HepG2 (cell line): Measurements from ENCODE around the gene ADPRHL1. TPM values are rescaled to one million over a fixed set of nuclear protein-coding genes. Genes with fewer than 3 reads are reported as not detected.
"Not testable (repeated sequence)": the region's sequence is repeated elsewhere in the genome, so short reads cannot be mapped to it uniquely, and the experiment has no call there.

Experiments used
- ATAC-seq: fragments of 200-7000 bp; cut with Tn5 transposase; 3 replicates; pipeline ENCODE4 v1.9.1; 2020; ENCODE audit warnings: mild to moderate bottlenecking, moderate library complexity
- BruUV-seq: library from RNA; stranded (reverse); fragments of 400-500 nt; replicated peaks from 2 replicates; lab custom pipeline; 2021; lab: Mats Ljungman, UMichigan
- CTCF ChIA-PET: fragments of 300-600 bp; formaldehyde crosslinking; extraction: SDS; loops from one replicate; lab custom pipeline; 2021; ENCODE audit warnings: low total read pairs, inconsistent platforms, low intra/inter-chr PET ratio; lab: Yijun Ruan, JAX
- POLR2A ChIA-PET: fragments of 350-600 bp; sonication (Branson Sonifier 250); formaldehyde crosslinking; loops from one replicate; lab custom pipeline; 2020; ENCODE audit warnings: antibody characterized with exemption, inconsistent platforms; lab: Yijun Ruan, JAX
- DNase-seq: peaks from one replicate; pipeline ENCODE4 v3.0.0-alpha.2; 2015; ENCODE audit warnings: low spot score
- FAIRE-seq: peaks from 3 replicates; lab custom pipeline; 2011; peaks lifted over from hg19 to GRCh38; lab: Jason Lieb, UNC
- H2AFZ ChIP-seq: one replicate; pipeline ENCODE4 v1.6.1; 2011; ENCODE audit warnings: low read length, inconsistent platforms
- H3K27ac ChIP-seq: fragments of 300-600 bp; 3 replicates; pipeline ENCODE4 v1.8.0; 2011; ENCODE audit warnings: mixed run types, mild to moderate bottlenecking, mixed read lengths, low read length, inconsistent platforms; ENCODE audit not compliant: insufficient read depth; ENCODE audit errors: extremely low read length
- H3K27me3 ChIP-seq, 2 experiments: fragments of 200-600 bp in 1 of 2; 2 replicates in 1 of 2; 3 replicates in 1 of 2; pipeline versions ENCODE4 v1.6.0 to v1.8.0; 2011; ENCODE audit warnings: low read length in 2 of 2, mild to moderate bottlenecking in 2 of 2, moderate library complexity in 2 of 2, inconsistent platforms in 1 of 2; ENCODE audit not compliant: insufficient read depth in 2 of 2, control insufficient read depth in 1 of 2
- H3K36me3 ChIP-seq, 2 experiments: fragments of 200-600 bp in 1 of 2; replicated peaks in 1 of 2; 2 replicates in 1 of 2; 3 replicates in 1 of 2; pipeline versions ENCODE4 v1.5.1 to v1.8.0; 2011; ENCODE audit warnings: low read length in 2 of 2, inconsistent platforms in 1 of 2; ENCODE audit not compliant: insufficient read depth in 2 of 2, control insufficient read depth in 1 of 2
- H3K4me1 ChIP-seq: 2 replicates; pipeline ENCODE4 v1.5.1; 2012; ENCODE audit warnings: low read length, inconsistent platforms; ENCODE audit not compliant: insufficient read depth
- H3K4me2 ChIP-seq: 2 replicates; pipeline ENCODE4 v1.6.0; 2011; ENCODE audit warnings: low read depth, low read length, inconsistent platforms
- H3K4me3 ChIP-seq, 3 experiments: fragments of 200-600 bp in 1 of 3; sonication (generic), shearing (Covaris generic) in 1 of 3; replicated peaks in 1 of 3; 2 replicates each; pipeline ENCODE4 v1.5.1; 2011 to 2016; ENCODE audit warnings: low read length in 3 of 3, inconsistent platforms in 2 of 3, low read depth in 2 of 3, mild to moderate bottlenecking in 2 of 3, control low read depth in 1 of 3, mixed read lengths in 1 of 3; ENCODE audit not compliant: insufficient read depth in 1 of 3
- H3K79me2 ChIP-seq: one replicate; pipeline ENCODE4 v1.6.1; 2011; ENCODE audit warnings: low read length, inconsistent platforms; ENCODE audit not compliant: insufficient read depth
- H3K9ac ChIP-seq: 2 replicates; pipeline ENCODE4 v1.6.0; 2011; ENCODE audit warnings: mild to moderate bottlenecking, low read depth, low read length, inconsistent platforms; ENCODE audit not compliant: insufficient read depth
- H3K9me3 ChIP-seq: 2 replicates; pipeline ENCODE4 v1.5.1; 2012; ENCODE audit warnings: mild to moderate bottlenecking, low read length
- H4K20me1 ChIP-seq: 2 replicates; pipeline ENCODE4 v1.6.0; 2011; ENCODE audit warnings: inconsistent platforms, mild to moderate bottlenecking, low read length, moderate library complexity; ENCODE audit not compliant: insufficient read depth
- CTCF ChIP-seq: sonication (generic); formaldehyde crosslinking; IDR thresholded peaks from 2 replicates; pipeline ENCODE4 v1.5.0; 2020; ENCODE audit warnings: mild to moderate bottlenecking, missing genetic modification reagents, moderate library complexity
- KDM2A ChIP-seq: sonication (generic); formaldehyde crosslinking; IDR thresholded peaks from 2 replicates; pipeline ENCODE4 v1.4.0; 2020; ENCODE audit warnings: low read depth, missing genetic modification reagents, borderline replicate concordance
- PHF20 ChIP-seq: sonication (generic); formaldehyde crosslinking; IDR thresholded peaks from 2 replicates; pipeline ENCODE4 v1.5.0; 2020; ENCODE audit warnings: mild to moderate bottlenecking, missing genetic modification reagents
- RAD21 ChIP-seq: fragments of 450-650 bp; formaldehyde crosslinking; IDR thresholded peaks from 2 replicates; pipeline ENCODE4 v1.5.0; 2020; ENCODE audit warnings: mild to moderate bottlenecking
- STAG1 ChIP-seq: sonication (generic); formaldehyde crosslinking; IDR thresholded peaks from 2 replicates; pipeline ENCODE4 v1.4.0; 2020; ENCODE audit warnings: missing genetic modification reagents
- ZFX ChIP-seq: sonication (generic); formaldehyde crosslinking; IDR thresholded peaks from 2 replicates; pipeline ENCODE4 v1.4.0; 2020; ENCODE audit warnings: mild to moderate bottlenecking, low read depth, missing genetic modification reagents, moderate library complexity
- ZNF605 ChIP-seq: sonication (generic); formaldehyde crosslinking; IDR thresholded peaks from 2 replicates; pipeline ENCODE4 v1.8.0; 2022; ENCODE audit warnings: mild to moderate bottlenecking, missing genetic modification reagents
- ZNF7 ChIP-seq: IDR thresholded peaks from 2 replicates; pipeline ENCODE4 v1.6.1; 2016; ENCODE audit warnings: missing biosample characterization, missing genetic modification reagents
- WGBS: methylation state at CpG from one replicate; pipeline ENCODE4 v1.1.6; 2017; ENCODE audit warnings: low lambda C conversion rate; 5-methylcytosine and 5-hydroxymethylcytosine counted together
- in situ Hi-C: cut with HindIII; loops from 2 replicates; pipeline ENCODE4 v1.10.0; 2017; ENCODE audit warnings: low pct_unique_long_range_greater_than_20kb; ENCODE audit not compliant: extremely low pct_ligation_motif_present
- intact Hi-C: fragments of 100-400 bp; cut with micrococcal nuclease; formaldehyde crosslinking; loops from one replicate; pipeline ENCODE4 v1.10.0; 2022; ENCODE audit not compliant: unreplicated experiment
- polyA plus RNA-seq, 8 experiments: library from polyadenylated mRNA; depleted of rRNA in 3 of 8; stranded (reverse) in 7 of 8; unstranded in 1 of 8; fragments of >200 nt; fragmentation: Illumina TruSeq in 4 of 8; extraction: Trizol in 4 of 8; gene quantifications; 2 replicates each; pipeline versions ENCODE4 v1.2.1 to v1.2.3, GENCODE V29; 2011 to 2016; ENCODE audit warnings: low read depth in 4 of 8, missing spikeins in 1 of 8, mixed read lengths in 1 of 8; ENCODE audit not compliant: insufficient read depth in 1 of 8
- total RNA-seq, 5 experiments: library from RNA; depleted of rRNA; stranded (reverse); fragments of >200 nt; fragmentation: Illumina TruSeq; extraction: Trizol; gene quantifications; 2 replicates each; pipeline ENCODE4 v1.2.3, GENCODE V29; 2016; ENCODE audit warnings: low read depth in 1 of 5
- TF ChIP-seq, protein P1 (sequence below): sonication (generic); formaldehyde crosslinking; IDR thresholded peaks from 2 replicates; pipeline ENCODE4 v1.5.1; 2020; ENCODE audit warnings: mild to moderate bottlenecking, missing genetic modification reagents, moderate library complexity

The ADPRHL1 gene
- total and polyA plus RNA-seq, 2 of the 13 experiments (the other 11 are each of a cell fraction or from before 2014, with no cell fraction given) = 0.34 to 0.40 TPM

DNA sequence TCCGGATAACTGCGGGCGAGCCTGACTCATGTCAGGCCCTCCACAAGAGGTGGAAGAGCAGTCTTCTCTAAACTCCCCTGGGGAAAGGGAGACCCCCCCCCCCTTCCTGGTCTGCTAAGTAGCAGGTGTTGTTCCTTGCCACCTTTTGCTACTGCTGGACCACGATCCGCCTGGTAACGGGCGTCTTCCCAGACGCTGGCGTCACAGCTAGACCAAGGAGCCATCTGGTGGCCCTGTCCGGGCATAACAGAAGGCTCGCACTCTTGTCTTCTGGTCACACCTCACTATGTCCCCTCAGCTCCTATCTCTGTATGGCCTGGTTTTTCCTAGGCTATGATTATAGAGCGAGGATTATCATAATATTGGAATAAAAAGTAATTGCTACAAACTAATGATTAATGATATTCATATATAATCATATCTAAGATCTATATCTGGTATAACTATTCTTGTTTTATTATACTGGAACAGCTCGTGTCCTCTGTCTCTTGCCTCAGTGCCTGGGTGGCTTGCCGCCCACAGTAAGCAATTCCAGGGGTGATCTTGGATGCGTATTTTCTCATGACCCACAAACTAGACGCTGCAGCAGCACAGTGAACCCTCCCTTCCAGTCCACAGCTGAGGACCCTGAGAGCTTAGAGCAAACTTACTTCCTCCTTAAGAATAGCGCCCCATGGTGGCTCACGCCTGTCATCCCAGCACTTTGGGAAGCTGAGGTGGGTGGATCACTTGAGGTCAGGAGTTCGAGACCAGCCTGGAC is 2.2 kb downstream of the ADPRHL1 start:
- H3K27ac ChIP-seq, H3K36me3 ChIP-seq, H3K9ac ChIP-seq, ATAC-seq, H3K9me3 ChIP-seq, H2AFZ ChIP-seq, FAIRE-seq, H3K27me3 ChIP-seq, BruUV-seq, H3K79me2 ChIP-seq, H4K20me1 ChIP-seq, intact Hi-C loops: not testable (repeated sequence)
- peak; percentile 21 for DNase-seq
- Histone ChIP-seq H3K4me2 (peak overlapping the region; percentile 91), H3K4me3 (peak overlapping the region in 1 of 3 experiments; percentile 19; a peak in 1 of 6 replicates), H3K4me1 (peaks cover 28% of the 10 kb centered on the region)
- in situ Hi-C loops = loop anchor here (5.0 kb wide), 1 partner anchor 44 kb away; no protein-coding TSS in a partner anchor
- ChIA-PET CTCF (interaction anchor here (1.1 kb wide), 1 partner anchor 46 kb away, joined by 3 read pairs; no protein-coding TSS in a partner anchor), POLR2A (interaction anchor here (0.7 to 1.5 kb wide), 6 partner anchors 10 to 73 kb away, joined by 3 to 4 read pairs (median 3); no protein-coding TSS in a partner anchor)
- WGBS = 53% methylated on average over 11 of the region's 19 CpGs
- TF ChIP-seq PHF20 (CRISPR knock-in tag) = 0 out of 2 replicates have a peak, but pooled peaks have one; percentile 13
- TF ChIP-seq ZFX (CRISPR knock-in tag) = peak; percentile 36; the same call in 1 of the 2 replicates
- peak; percentile 77 for TF ChIP-seq RAD21
- TF ChIP-seq, protein P1, sequence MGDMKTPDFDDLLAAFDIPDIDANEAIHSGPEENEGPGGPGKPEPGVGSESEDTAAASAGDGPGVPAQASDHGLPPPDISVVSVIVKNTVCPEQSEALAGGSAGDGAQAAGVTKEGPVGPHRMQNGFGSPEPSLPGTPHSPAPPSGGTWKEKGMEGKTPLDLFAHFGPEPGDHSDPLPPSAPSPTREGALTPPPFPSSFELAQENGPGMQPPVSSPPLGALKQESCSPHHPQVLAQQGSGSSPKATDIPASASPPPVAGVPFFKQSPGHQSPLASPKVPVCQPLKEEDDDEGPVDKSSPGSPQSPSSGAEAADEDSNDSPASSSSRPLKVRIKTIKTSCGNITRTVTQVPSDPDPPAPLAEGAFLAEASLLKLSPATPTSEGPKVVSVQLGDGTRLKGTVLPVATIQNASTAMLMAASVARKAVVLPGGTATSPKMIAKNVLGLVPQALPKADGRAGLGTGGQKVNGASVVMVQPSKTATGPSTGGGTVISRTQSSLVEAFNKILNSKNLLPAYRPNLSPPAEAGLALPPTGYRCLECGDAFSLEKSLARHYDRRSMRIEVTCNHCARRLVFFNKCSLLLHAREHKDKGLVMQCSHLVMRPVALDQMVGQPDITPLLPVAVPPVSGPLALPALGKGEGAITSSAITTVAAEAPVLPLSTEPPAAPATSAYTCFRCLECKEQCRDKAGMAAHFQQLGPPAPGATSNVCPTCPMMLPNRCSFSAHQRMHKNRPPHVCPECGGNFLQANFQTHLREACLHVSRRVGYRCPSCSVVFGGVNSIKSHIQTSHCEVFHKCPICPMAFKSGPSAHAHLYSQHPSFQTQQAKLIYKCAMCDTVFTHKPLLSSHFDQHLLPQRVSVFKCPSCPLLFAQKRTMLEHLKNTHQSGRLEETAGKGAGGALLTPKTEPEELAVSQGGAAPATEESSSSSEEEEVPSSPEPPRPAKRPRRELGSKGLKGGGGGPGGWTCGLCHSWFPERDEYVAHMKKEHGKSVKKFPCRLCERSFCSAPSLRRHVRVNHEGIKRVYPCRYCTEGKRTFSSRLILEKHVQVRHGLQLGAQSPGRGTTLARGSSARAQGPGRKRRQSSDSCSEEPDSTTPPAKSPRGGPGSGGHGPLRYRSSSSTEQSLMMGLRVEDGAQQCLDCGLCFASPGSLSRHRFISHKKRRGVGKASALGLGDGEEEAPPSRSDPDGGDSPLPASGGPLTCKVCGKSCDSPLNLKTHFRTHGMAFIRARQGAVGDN (CRISPR knock-in tag) = peak; percentile 53
- peak; percentile 43; the same call in 1 of the 2 replicates for TF ChIP-seq KDM2A
- TF ChIP-seq STAG1 (CRISPR knock-in tag) = peak; percentile 81
- peak; percentile 78 for TF ChIP-seq CTCF (CRISPR knock-in tag)
- peak; percentile 84 for TF ChIP-seq ZNF7 (CRISPR knock-in tag)
- TF ChIP-seq ZNF605 (CRISPR knock-in tag) = 0 out of 2 replicates have a peak, but pooled peaks have one; percentile 9
